GM23338 (cell line): ENCODE data around the gene RAB11FIP4. TPM values are rescaled to one million over a fixed set of nuclear protein-coding genes. Genes with fewer than 3 reads are reported as not detected.

Source experiments
- ATAC-seq: fragments of 200-7000 bp; cut with Tn5 transposase; 3 replicates; pipeline ENCODE4 v1.9.1; 2020
- DNase-seq: peaks from one replicate; pipeline ENCODE4 v3.0.0-alpha.2; 2015; ENCODE audit warnings: low spot score
- H2AFZ ChIP-seq: fragments of 200-600 bp; sonication (generic); 2 replicates; pipeline ENCODE4 v1.8.0; 2016; ENCODE audit warnings: antibody characterized with exemption, mild to moderate bottlenecking, moderate library complexity
- H3F3A ChIP-seq: fragments of 200-600 bp; sonication (generic); replicated peaks from 2 replicates; pipeline ENCODE4 v1.8.0; 2017; ENCODE audit warnings: antibody characterized with exemption, mixed run types, low read depth
- H3K27ac ChIP-seq: fragments of 200-600 bp; sonication (generic); 2 replicates; pipeline ENCODE4 v1.6.1; 2016; ENCODE audit warnings: low read depth
- H3K27me3 ChIP-seq: fragments of 200-600 bp; sonication (generic); 2 replicates; pipeline ENCODE4 v1.8.0; 2016; ENCODE audit warnings: mild to moderate bottlenecking, mixed run types, moderate library complexity; ENCODE audit not compliant: insufficient read depth
- H3K36me3 ChIP-seq: fragments of 200-600 bp; sonication (generic); 2 replicates; pipeline ENCODE4 v1.8.0; 2016; ENCODE audit warnings: mild to moderate bottlenecking; ENCODE audit not compliant: insufficient read depth
- H3K4me1 ChIP-seq: fragments of 200-600 bp; sonication (generic); 2 replicates; pipeline ENCODE4 v1.8.0; 2016; ENCODE audit warnings: mild to moderate bottlenecking, moderate library complexity; ENCODE audit not compliant: insufficient read depth
- H3K4me2 ChIP-seq: fragments of 200-600 bp; sonication (generic); 2 replicates; pipeline ENCODE4 v1.7.1; 2017; ENCODE audit warnings: mixed run types
- H3K4me3 ChIP-seq: fragments of 200-600 bp; sonication (generic); 2 replicates; pipeline ENCODE4 v1.6.1; 2016; ENCODE audit warnings: mixed run types
- H3K79me2 ChIP-seq: fragments of 200-600 bp; sonication (generic); replicated peaks from 2 replicates; pipeline ENCODE4 v1.8.0; 2017; ENCODE audit warnings: mild to moderate bottlenecking; ENCODE audit not compliant: insufficient read depth
- H3K9me2 ChIP-seq: fragments of 200-600 bp; sonication (generic); 2 replicates; pipeline ENCODE4 v1.8.0; 2017; ENCODE audit not compliant: insufficient read depth
- H4K20me1 ChIP-seq: fragments of 200-600 bp; sonication (generic); replicated peaks from 2 replicates; pipeline ENCODE4 v1.8.0; 2017; ENCODE audit warnings: mild to moderate bottlenecking; ENCODE audit not compliant: insufficient read depth
- H3K27ac Mint-ChIP-seq: 2 replicates; pipeline ENCODE4 v1.8.0; 2020; ENCODE audit warnings: inconsistent platforms, mild to moderate bottlenecking, moderate library complexity, mixed read lengths
- H3K27me3 Mint-ChIP-seq: 3 replicates; pipeline ENCODE4 v1.8.0; 2022; ENCODE audit warnings: low read depth, mild to moderate bottlenecking, moderate library complexity, mixed read lengths, inconsistent platforms; ENCODE audit not compliant: insufficient read depth, poor library complexity
- H3K36me3 Mint-ChIP-seq: 3 replicates; pipeline ENCODE4 v1.8.0; 2021; ENCODE audit warnings: low read depth, mild to moderate bottlenecking, inconsistent platforms, moderate library complexity, mixed read lengths
- H3K4me1 Mint-ChIP-seq: 3 replicates; pipeline ENCODE4 v1.8.0; 2020; ENCODE audit warnings: mild to moderate bottlenecking, inconsistent platforms, mixed read lengths
- H3K4me3 Mint-ChIP-seq: 3 replicates; pipeline ENCODE4 v1.8.0; 2021; ENCODE audit warnings: moderate library complexity, mild to moderate bottlenecking, inconsistent platforms, mixed read lengths
- H3K9me3 Mint-ChIP-seq: 3 replicates; pipeline ENCODE4 v1.8.0; 2020; ENCODE audit warnings: moderate library complexity, mild to moderate bottlenecking, inconsistent platforms, mixed read lengths
- CREB1 ChIP-seq: fragments of 250-450 bp; sonication (Bioruptor Pico); IDR thresholded peaks from 2 replicates; pipeline ENCODE4 v1.5.0; 2020; ENCODE audit warnings: low read depth, mild to moderate bottlenecking, moderate library complexity
- EZH2 ChIP-seq: fragments of 200-600 bp; sonication (generic); IDR thresholded peaks from one replicate; pipeline ENCODE4 v1.8.0; 2017; ENCODE audit warnings: antibody characterized with exemption, mild to moderate bottlenecking, low read depth; ENCODE audit not compliant: unreplicated experiment
- EZH2phosphoT487 ChIP-seq: fragments of 200-600 bp; sonication (generic); IDR thresholded peaks from one replicate; pipeline ENCODE4 v1.8.1; 2018; ENCODE audit warnings: antibody characterized with exemption; ENCODE audit not compliant: unreplicated experiment
- JUNB ChIP-seq: IDR thresholded peaks from one replicate; pipeline ENCODE4 v1.6.1; 2016; ENCODE audit warnings: antibody characterized with exemption; ENCODE audit not compliant: unreplicated experiment
- NANOG ChIP-seq: IDR thresholded peaks from 2 replicates; pipeline ENCODE4 v1.6.1; 2016; ENCODE audit warnings: antibody characterized with exemption, borderline replicate concordance
- POLR2AphosphoS5 ChIP-seq: IDR thresholded peaks from 2 replicates; pipeline ENCODE4 v1.6.1; 2016; ENCODE audit warnings: antibody characterized with exemption, low read depth
- STAT1 ChIP-seq: IDR thresholded peaks from one replicate; pipeline ENCODE4 v1.6.1; 2016; ENCODE audit warnings: antibody characterized with exemption; ENCODE audit not compliant: unreplicated experiment
- ZNF114 ChIP-seq: fragments of 250-450 bp; sonication (Bioruptor Pico); IDR thresholded peaks from 2 replicates; pipeline ENCODE4 v1.5.0; 2020; ENCODE audit warnings: mild to moderate bottlenecking, moderate library complexity
- ZNF331 ChIP-seq: fragments of 250-450 bp; sonication (Bioruptor Pico); IDR thresholded peaks from 2 replicates; pipeline ENCODE4 v1.5.0; 2020; ENCODE audit warnings: low read depth, mild to moderate bottlenecking, moderate library complexity
- polyA plus RNA-seq: library from polyadenylated mRNA; unstranded; fragments of >200 nt; fragmentation: Nextera tagmentation; extraction: Ambion mirVana; gene quantifications from 2 replicates; pipeline ENCODE4 v1.2.1, GENCODE V29; 2016
- total RNA-seq: library from RNA; depleted of rRNA; stranded (reverse); fragments of >200 nt; shearing (Covaris generic); gene quantifications from 2 replicates; pipeline ENCODE4 v1.2.3, GENCODE V29; 2014
- TF ChIP-seq, protein P1 (sequence below): IDR thresholded peaks from 2 replicates; pipeline ENCODE4 v1.6.1; 2016; ENCODE audit warnings: antibody characterized with exemption
- TF ChIP-seq, protein P2 (sequence below): IDR thresholded peaks from one replicate; pipeline ENCODE4 v1.6.1; 2018; ENCODE audit warnings: antibody characterized with exemption; ENCODE audit not compliant: unreplicated experiment
- TF ChIP-seq, protein P3 (sequence below): fragments of 250-450 bp; sonication (Bioruptor Pico); IDR thresholded peaks from 2 replicates; pipeline ENCODE4 v1.5.0; 2020; ENCODE audit warnings: mild to moderate bottlenecking, moderate library complexity
- TF ChIP-seq, protein P4 (sequence below), 2 experiments: fragments of 200-600 bp in 1 of 2; sonication (generic) in 1 of 2; conservative IDR thresholded peaks; 2 replicates each; pipeline versions ENCODE4 v1.5.1 to v1.6.1; 2016 to 2017; ENCODE audit warnings: antibody characterized with exemption in 2 of 2, low read depth in 2 of 2, mild to moderate bottlenecking in 2 of 2, moderate library complexity in 1 of 2

Gene RAB11FIP4
- total and polyA plus RNA-seq, 2 experiments from 2014 or later: 26.0 to 65.6 TPM

DNA sequence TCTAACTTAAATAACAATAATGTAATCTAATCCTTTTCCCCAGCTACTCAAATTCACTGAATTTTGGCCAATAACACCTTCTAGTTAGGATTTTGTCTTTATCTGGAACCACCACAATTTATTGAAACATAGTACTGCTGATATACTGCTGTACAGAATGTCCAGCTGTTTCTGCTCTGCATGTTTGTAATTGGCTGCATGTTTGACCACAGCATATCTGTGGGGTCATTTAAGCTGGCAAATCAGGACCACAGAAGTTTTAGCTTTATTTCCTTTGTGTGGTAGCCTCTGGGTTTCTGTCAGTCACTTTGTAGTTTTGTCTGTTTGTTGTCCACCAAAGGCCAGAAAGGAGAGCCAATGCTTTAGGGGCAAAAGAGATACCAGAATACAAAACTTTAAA lies 22.2 kb upstream of the RAB11FIP4 start:
- H3K9me3 Mint-ChIP-seq: no peaks in the 10 kb centered on the region
- Histone ChIP-seq H3K9me2 (no peaks in the 10 kb centered on the region), H3K27ac (0 out of 2 replicates have a peak overlapping the region, but pooled peaks have one; percentile 7), H3K4me1 (peaks cover 5% of the 10 kb centered on the region; the same call in 1 of the 2 replicates), H3K27me3 (no peaks in the 10 kb centered on the region), H3K4me2 (no peak overlapping the region), H3K79me2 (no peaks in the 10 kb centered on the region), H3K36me3 (no peaks in the 10 kb centered on the region), H3K4me3 (no peak overlapping the region), H2AFZ (no peak overlapping the region), H3F3A (no peaks in the 10 kb centered on the region), H4K20me1 (no peaks in the 10 kb centered on the region)
- no peak for DNase-seq
- ATAC-seq: no peak
- H3K36me3 Mint-ChIP-seq: no peaks in the 10 kb centered on the region
- H3K27ac Mint-ChIP-seq: peak overlapping the region; percentile 68; the same call in 1 of the 2 replicates
- TF ChIP-seq, protein P1, sequence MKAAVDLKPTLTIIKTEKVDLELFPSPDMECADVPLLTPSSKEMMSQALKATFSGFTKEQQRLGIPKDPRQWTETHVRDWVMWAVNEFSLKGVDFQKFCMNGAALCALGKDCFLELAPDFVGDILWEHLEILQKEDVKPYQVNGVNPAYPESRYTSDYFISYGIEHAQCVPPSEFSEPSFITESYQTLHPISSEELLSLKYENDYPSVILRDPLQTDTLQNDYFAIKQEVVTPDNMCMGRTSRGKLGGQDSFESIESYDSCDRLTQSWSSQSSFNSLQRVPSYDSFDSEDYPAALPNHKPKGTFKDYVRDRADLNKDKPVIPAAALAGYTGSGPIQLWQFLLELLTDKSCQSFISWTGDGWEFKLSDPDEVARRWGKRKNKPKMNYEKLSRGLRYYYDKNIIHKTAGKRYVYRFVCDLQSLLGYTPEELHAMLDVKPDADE: no peak
- TF ChIP-seq NANOG (no peak), JUNB (no peak), CREB1 (CRISPR knock-in tag) (no peak), ZNF331 (no peak), EZH2 (no peak), POLR2AphosphoS5 (no peak), EZH2phosphoT487 (no peak), STAT1 (no peak), ZNF114 (CRISPR knock-in tag) (no peak)
- TF ChIP-seq, protein P2, sequence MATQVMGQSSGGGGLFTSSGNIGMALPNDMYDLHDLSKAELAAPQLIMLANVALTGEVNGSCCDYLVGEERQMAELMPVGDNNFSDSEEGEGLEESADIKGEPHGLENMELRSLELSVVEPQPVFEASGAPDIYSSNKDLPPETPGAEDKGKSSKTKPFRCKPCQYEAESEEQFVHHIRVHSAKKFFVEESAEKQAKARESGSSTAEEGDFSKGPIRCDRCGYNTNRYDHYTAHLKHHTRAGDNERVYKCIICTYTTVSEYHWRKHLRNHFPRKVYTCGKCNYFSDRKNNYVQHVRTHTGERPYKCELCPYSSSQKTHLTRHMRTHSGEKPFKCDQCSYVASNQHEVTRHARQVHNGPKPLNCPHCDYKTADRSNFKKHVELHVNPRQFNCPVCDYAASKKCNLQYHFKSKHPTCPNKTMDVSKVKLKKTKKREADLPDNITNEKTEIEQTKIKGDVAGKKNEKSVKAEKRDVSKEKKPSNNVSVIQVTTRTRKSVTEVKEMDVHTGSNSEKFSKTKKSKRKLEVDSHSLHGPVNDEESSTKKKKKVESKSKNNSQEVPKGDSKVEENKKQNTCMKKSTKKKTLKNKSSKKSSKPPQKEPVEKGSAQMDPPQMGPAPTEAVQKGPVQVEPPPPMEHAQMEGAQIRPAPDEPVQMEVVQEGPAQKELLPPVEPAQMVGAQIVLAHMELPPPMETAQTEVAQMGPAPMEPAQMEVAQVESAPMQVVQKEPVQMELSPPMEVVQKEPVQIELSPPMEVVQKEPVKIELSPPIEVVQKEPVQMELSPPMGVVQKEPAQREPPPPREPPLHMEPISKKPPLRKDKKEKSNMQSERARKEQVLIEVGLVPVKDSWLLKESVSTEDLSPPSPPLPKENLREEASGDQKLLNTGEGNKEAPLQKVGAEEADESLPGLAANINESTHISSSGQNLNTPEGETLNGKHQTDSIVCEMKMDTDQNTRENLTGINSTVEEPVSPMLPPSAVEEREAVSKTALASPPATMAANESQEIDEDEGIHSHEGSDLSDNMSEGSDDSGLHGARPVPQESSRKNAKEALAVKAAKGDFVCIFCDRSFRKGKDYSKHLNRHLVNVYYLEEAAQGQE: no peak
- TF ChIP-seq, protein P3, sequence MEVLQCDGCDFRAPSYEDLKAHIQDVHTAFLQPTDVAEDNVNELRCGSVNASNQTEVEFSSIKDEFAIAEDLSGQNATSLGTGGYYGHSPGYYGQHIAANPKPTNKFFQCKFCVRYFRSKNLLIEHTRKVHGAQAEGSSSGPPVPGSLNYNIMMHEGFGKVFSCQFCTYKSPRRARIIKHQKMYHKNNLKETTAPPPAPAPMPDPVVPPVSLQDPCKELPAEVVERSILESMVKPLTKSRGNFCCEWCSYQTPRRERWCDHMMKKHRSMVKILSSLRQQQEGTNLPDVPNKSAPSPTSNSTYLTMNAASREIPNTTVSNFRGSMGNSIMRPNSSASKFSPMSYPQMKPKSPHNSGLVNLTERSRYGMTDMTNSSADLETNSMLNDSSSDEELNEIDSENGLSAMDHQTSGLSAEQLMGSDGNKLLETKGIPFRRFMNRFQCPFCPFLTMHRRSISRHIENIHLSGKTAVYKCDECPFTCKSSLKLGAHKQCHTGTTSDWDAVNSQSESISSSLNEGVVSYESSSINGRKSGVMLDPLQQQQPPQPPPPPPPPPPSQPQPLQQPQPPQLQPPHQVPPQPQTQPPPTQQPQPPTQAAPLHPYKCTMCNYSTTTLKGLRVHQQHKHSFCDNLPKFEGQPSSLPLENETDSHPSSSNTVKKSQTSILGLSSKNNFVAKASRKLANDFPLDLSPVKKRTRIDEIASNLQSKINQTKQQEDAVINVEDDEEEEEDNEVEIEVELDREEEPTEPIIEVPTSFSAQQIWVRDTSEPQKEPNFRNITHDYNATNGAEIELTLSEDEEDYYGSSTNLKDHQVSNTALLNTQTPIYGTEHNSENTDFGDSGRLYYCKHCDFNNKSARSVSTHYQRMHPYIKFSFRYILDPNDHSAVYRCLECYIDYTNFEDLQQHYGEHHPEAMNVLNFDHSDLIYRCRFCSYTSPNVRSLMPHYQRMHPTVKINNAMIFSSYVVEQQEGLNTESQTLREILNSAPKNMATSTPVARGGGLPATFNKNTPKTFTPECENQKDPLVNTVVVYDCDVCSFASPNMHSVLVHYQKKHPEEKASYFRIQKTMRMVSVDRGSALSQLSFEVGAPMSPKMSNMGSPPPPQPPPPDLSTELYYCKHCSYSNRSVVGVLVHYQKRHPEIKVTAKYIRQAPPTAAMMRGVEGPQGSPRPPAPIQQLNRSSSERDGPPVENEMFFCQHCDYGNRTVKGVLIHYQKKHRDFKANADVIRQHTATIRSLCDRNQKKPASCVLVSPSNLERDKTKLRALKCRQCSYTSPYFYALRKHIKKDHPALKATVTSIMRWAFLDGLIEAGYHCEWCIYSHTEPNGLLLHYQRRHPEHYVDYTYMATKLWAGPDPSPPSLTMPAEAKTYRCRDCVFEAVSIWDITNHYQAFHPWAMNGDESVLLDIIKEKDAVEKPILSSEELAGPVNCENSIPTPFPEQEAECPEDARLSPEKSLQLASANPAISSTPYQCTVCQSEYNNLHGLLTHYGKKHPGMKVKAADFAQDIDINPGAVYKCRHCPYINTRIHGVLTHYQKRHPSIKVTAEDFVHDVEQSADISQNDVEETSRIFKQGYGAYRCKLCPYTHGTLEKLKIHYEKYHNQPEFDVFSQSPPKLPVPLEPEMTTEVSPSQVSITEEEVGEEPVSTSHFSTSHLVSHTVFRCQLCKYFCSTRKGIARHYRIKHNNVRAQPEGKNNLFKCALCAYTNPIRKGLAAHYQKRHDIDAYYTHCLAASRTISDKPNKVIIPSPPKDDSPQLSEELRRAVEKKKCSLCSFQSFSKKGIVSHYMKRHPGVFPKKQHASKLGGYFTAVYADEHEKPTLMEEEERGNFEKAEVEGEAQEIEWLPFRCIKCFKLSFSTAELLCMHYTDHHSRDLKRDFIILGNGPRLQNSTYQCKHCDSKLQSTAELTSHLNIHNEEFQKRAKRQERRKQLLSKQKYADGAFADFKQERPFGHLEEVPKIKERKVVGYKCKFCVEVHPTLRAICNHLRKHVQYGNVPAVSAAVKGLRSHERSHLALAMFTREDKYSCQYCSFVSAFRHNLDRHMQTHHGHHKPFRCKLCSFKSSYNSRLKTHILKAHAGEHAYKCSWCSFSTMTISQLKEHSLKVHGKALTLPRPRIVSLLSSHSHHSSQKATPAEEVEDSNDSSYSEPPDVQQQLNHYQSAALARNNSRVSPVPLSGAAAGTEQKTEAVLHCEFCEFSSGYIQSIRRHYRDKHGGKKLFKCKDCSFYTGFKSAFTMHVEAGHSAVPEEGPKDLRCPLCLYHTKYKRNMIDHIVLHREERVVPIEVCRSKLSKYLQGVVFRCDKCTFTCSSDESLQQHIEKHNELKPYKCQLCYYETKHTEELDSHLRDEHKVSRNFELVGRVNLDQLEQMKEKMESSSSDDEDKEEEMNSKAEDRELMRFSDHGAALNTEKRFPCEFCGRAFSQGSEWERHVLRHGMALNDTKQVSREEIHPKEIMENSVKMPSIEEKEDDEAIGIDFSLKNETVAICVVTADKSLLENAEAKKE: no peak
- TF ChIP-seq, protein P4, sequence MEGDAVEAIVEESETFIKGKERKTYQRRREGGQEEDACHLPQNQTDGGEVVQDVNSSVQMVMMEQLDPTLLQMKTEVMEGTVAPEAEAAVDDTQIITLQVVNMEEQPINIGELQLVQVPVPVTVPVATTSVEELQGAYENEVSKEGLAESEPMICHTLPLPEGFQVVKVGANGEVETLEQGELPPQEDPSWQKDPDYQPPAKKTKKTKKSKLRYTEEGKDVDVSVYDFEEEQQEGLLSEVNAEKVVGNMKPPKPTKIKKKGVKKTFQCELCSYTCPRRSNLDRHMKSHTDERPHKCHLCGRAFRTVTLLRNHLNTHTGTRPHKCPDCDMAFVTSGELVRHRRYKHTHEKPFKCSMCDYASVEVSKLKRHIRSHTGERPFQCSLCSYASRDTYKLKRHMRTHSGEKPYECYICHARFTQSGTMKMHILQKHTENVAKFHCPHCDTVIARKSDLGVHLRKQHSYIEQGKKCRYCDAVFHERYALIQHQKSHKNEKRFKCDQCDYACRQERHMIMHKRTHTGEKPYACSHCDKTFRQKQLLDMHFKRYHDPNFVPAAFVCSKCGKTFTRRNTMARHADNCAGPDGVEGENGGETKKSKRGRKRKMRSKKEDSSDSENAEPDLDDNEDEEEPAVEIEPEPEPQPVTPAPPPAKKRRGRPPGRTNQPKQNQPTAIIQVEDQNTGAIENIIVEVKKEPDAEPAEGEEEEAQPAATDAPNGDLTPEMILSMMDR (conservative IDR thresholded peaks at IDR 0.05; ENCODE audit: low read depth in 2 of 2): no peak
- H3K4me3 Mint-ChIP-seq: no peak overlapping the region
- H3K27me3 Mint-ChIP-seq: no peaks in the 10 kb centered on the region
- H3K4me1 Mint-ChIP-seq: peaks cover 9% of the 10 kb centered on the region; the same call in 2 of the 3 replicates
